GM23338 (cell line): ENCODE measurements around the gene XRRA1. TPM values are rescaled to one million over a fixed set of nuclear protein-coding genes. Genes with fewer than 3 reads are reported as not detected.

Experiments used
- ATAC-seq: fragments of 200-7000 bp; cut with Tn5 transposase; 3 replicates; pipeline ENCODE4 v1.9.1; 2020
- DNase-seq: peaks from one replicate; pipeline ENCODE4 v3.0.0-alpha.2; 2015; ENCODE audit warnings: low spot score
- H2AFZ ChIP-seq: fragments of 200-600 bp; sonication (generic); 2 replicates; pipeline ENCODE4 v1.8.0; 2016; ENCODE audit warnings: antibody characterized with exemption, mild to moderate bottlenecking, moderate library complexity
- H3F3A ChIP-seq: fragments of 200-600 bp; sonication (generic); replicated peaks from 2 replicates; pipeline ENCODE4 v1.8.0; 2017; ENCODE audit warnings: antibody characterized with exemption, mixed run types, low read depth
- H3K27ac ChIP-seq: fragments of 200-600 bp; sonication (generic); 2 replicates; pipeline ENCODE4 v1.6.1; 2016; ENCODE audit warnings: low read depth
- H3K27me3 ChIP-seq: fragments of 200-600 bp; sonication (generic); 2 replicates; pipeline ENCODE4 v1.8.0; 2016; ENCODE audit warnings: mild to moderate bottlenecking, mixed run types, moderate library complexity; ENCODE audit not compliant: insufficient read depth
- H3K36me3 ChIP-seq: fragments of 200-600 bp; sonication (generic); 2 replicates; pipeline ENCODE4 v1.8.0; 2016; ENCODE audit warnings: mild to moderate bottlenecking; ENCODE audit not compliant: insufficient read depth
- H3K4me1 ChIP-seq: fragments of 200-600 bp; sonication (generic); 2 replicates; pipeline ENCODE4 v1.8.0; 2016; ENCODE audit warnings: mild to moderate bottlenecking, moderate library complexity; ENCODE audit not compliant: insufficient read depth
- H3K4me2 ChIP-seq: fragments of 200-600 bp; sonication (generic); 2 replicates; pipeline ENCODE4 v1.7.1; 2017; ENCODE audit warnings: mixed run types
- H3K4me3 ChIP-seq: fragments of 200-600 bp; sonication (generic); 2 replicates; pipeline ENCODE4 v1.6.1; 2016; ENCODE audit warnings: mixed run types
- H3K79me2 ChIP-seq: fragments of 200-600 bp; sonication (generic); replicated peaks from 2 replicates; pipeline ENCODE4 v1.8.0; 2017; ENCODE audit warnings: mild to moderate bottlenecking; ENCODE audit not compliant: insufficient read depth
- H3K9me2 ChIP-seq: fragments of 200-600 bp; sonication (generic); 2 replicates; pipeline ENCODE4 v1.8.0; 2017; ENCODE audit not compliant: insufficient read depth
- H4K20me1 ChIP-seq: fragments of 200-600 bp; sonication (generic); replicated peaks from 2 replicates; pipeline ENCODE4 v1.8.0; 2017; ENCODE audit warnings: mild to moderate bottlenecking; ENCODE audit not compliant: insufficient read depth
- H3K27ac Mint-ChIP-seq: 2 replicates; pipeline ENCODE4 v1.8.0; 2020; ENCODE audit warnings: inconsistent platforms, mild to moderate bottlenecking, moderate library complexity, mixed read lengths
- H3K27me3 Mint-ChIP-seq: 3 replicates; pipeline ENCODE4 v1.8.0; 2022; ENCODE audit warnings: low read depth, mild to moderate bottlenecking, moderate library complexity, mixed read lengths, inconsistent platforms; ENCODE audit not compliant: insufficient read depth, poor library complexity
- H3K36me3 Mint-ChIP-seq: 3 replicates; pipeline ENCODE4 v1.8.0; 2021; ENCODE audit warnings: low read depth, mild to moderate bottlenecking, inconsistent platforms, moderate library complexity, mixed read lengths
- H3K4me1 Mint-ChIP-seq: 3 replicates; pipeline ENCODE4 v1.8.0; 2020; ENCODE audit warnings: mild to moderate bottlenecking, inconsistent platforms, mixed read lengths
- H3K4me3 Mint-ChIP-seq: 3 replicates; pipeline ENCODE4 v1.8.0; 2021; ENCODE audit warnings: moderate library complexity, mild to moderate bottlenecking, inconsistent platforms, mixed read lengths
- H3K9me3 Mint-ChIP-seq: 3 replicates; pipeline ENCODE4 v1.8.0; 2020; ENCODE audit warnings: moderate library complexity, mild to moderate bottlenecking, inconsistent platforms, mixed read lengths
- EZH2 ChIP-seq: fragments of 200-600 bp; sonication (generic); IDR thresholded peaks from one replicate; pipeline ENCODE4 v1.8.0; 2017; ENCODE audit warnings: antibody characterized with exemption, mild to moderate bottlenecking, low read depth; ENCODE audit not compliant: unreplicated experiment
- EZH2phosphoT487 ChIP-seq: fragments of 200-600 bp; sonication (generic); IDR thresholded peaks from one replicate; pipeline ENCODE4 v1.8.1; 2018; ENCODE audit warnings: antibody characterized with exemption; ENCODE audit not compliant: unreplicated experiment
- STAT1 ChIP-seq: IDR thresholded peaks from one replicate; pipeline ENCODE4 v1.6.1; 2016; ENCODE audit warnings: antibody characterized with exemption; ENCODE audit not compliant: unreplicated experiment
- ZNF114 ChIP-seq: fragments of 250-450 bp; sonication (Bioruptor Pico); IDR thresholded peaks from 2 replicates; pipeline ENCODE4 v1.5.0; 2020; ENCODE audit warnings: mild to moderate bottlenecking, moderate library complexity
- ZNF331 ChIP-seq: fragments of 250-450 bp; sonication (Bioruptor Pico); IDR thresholded peaks from 2 replicates; pipeline ENCODE4 v1.5.0; 2020; ENCODE audit warnings: low read depth, mild to moderate bottlenecking, moderate library complexity
- polyA plus RNA-seq: library from polyadenylated mRNA; unstranded; fragments of >200 nt; fragmentation: Nextera tagmentation; extraction: Ambion mirVana; gene quantifications from 2 replicates; pipeline ENCODE4 v1.2.1, GENCODE V29; 2016
- total RNA-seq: library from RNA; depleted of rRNA; stranded (reverse); fragments of >200 nt; shearing (Covaris generic); gene quantifications from 2 replicates; pipeline ENCODE4 v1.2.3, GENCODE V29; 2014
- TF ChIP-seq, protein P1 (sequence below), 2 experiments: fragments of 200-600 bp in 1 of 2; sonication (generic) in 1 of 2; conservative IDR thresholded peaks; 2 replicates each; pipeline versions ENCODE4 v1.5.1 to v1.6.1; 2016 to 2017; ENCODE audit warnings: antibody characterized with exemption in 2 of 2, low read depth in 2 of 2, mild to moderate bottlenecking in 2 of 2, moderate library complexity in 1 of 2
- TF ChIP-seq, protein P2 (sequence below): IDR thresholded peaks from one replicate; pipeline ENCODE4 v1.6.1; 2018; ENCODE audit warnings: antibody characterized with exemption; ENCODE audit not compliant: unreplicated experiment
- TF ChIP-seq, protein P3 (sequence below): fragments of 250-450 bp; sonication (Bioruptor Pico); IDR thresholded peaks from 2 replicates; pipeline ENCODE4 v1.5.0; 2020; ENCODE audit warnings: mild to moderate bottlenecking, moderate library complexity

The XRRA1 gene
- total and polyA plus RNA-seq, 2 experiments from 2014 or later = 4.9 to 5.4 TPM

DNA sequence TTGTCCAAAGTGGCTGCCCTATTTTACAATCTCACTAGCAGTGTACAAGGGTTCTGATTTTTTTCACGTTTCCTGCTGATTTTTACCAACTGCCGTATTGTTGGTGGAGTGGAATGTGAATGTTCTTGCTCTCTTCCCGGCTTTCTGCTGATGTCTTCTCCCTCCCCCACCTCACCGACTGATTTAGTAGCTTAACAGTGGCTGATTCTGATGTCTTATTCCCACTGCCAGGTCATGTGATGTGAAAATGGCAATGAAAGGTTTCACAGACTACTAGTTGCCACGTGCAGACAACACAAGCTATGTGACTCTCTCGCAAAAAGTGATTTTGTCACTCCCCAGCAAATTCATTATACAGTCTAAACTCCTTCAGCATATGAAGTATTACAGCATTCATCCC, 22.5 kb upstream of the XRRA1 start:
- Mint-ChIP-seq H3K4me1 (no peaks in the 10 kb centered on the region), H3K27me3 (peaks cover 2% of the 10 kb centered on the region), H3K4me3 (no peak overlapping the region), H3K27ac (no peak overlapping the region), H3K36me3 (peaks cover 43% of the 10 kb centered on the region), H3K9me3 (no peaks in the 10 kb centered on the region; the same call in 1 of the 3 replicates)
- Histone ChIP-seq H3K27me3 (no peaks in the 10 kb centered on the region), H3K36me3 (peaks cover 31% of the 10 kb centered on the region), H3K9me2 (no peaks in the 10 kb centered on the region), H3K79me2 (peaks cover 3% of the 10 kb centered on the region; the same call in 1 of the 2 replicates), H3K4me2 (no peak overlapping the region), H4K20me1 (peaks cover 23% of the 10 kb centered on the region), H2AFZ (no peak overlapping the region), H3K4me3 (no peak overlapping the region), H3K4me1 (no peaks in the 10 kb centered on the region), H3K27ac (no peak overlapping the region), H3F3A (no peaks in the 10 kb centered on the region)
- ATAC-seq = no peak
- TF ChIP-seq ZNF114 (CRISPR knock-in tag) = no peak
- no peak for TF ChIP-seq EZH2
- TF ChIP-seq STAT1 = no peak
- no peak for DNase-seq

DNA sequence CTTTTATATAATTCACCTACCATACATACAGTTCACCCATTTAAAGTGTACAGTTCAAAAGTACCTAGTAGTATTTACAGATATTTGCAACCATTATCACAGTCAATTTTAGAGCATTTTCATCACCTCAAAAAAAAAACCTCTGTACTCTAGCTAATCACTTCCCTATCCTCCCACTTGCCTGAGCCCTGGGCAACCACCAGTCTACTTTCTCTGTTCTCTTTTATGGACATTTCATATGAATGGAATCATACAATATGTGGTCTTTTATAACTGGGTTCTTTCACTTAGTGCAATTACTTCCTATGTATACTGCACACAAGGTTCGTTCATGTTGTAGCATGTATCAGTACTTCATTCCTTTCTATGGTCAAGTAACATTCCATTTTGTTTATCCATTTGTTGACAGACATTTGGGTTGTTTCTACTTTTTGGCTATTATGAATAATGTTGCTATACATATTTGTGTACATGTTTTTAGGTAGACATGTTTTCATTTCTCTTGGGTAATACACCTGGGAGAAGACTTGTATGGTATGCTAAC, 22.0 kb upstream of the XRRA1 start:
- H2AFZ ChIP-seq = no peak overlapping the region
- peaks cover 23% of the 10 kb centered on the region for H4K20me1 ChIP-seq
- H3K4me1 Mint-ChIP-seq = no peaks in the 10 kb centered on the region
- H3K36me3 ChIP-seq = peaks cover 27% of the 10 kb centered on the region
- H3K27me3 ChIP-seq = no peaks in the 10 kb centered on the region
- H3K9me3 Mint-ChIP-seq = no peaks in the 10 kb centered on the region; the same call in 1 of the 3 replicates
- peaks cover 2% of the 10 kb centered on the region for H3K27me3 Mint-ChIP-seq
- H3K4me1 ChIP-seq = no peaks in the 10 kb centered on the region
- no peak overlapping the region for H3K4me3 Mint-ChIP-seq
- H3K27ac Mint-ChIP-seq = no peak overlapping the region
- DNase-seq (no peak), ATAC-seq (no peak)
- H3K4me2 ChIP-seq = no peak overlapping the region
- no peaks in the 10 kb centered on the region for H3F3A ChIP-seq
- peaks cover 43% of the 10 kb centered on the region for H3K36me3 Mint-ChIP-seq
- H3K9me2 ChIP-seq = no peaks in the 10 kb centered on the region
- peaks cover 4% of the 10 kb centered on the region; the same call in 1 of the 2 replicates for H3K79me2 ChIP-seq
- H3K27ac ChIP-seq = no peak overlapping the region
- no peak overlapping the region for H3K4me3 ChIP-seq
- TF ChIP-seq ZNF331 = no peak
- TF ChIP-seq, protein P1, sequence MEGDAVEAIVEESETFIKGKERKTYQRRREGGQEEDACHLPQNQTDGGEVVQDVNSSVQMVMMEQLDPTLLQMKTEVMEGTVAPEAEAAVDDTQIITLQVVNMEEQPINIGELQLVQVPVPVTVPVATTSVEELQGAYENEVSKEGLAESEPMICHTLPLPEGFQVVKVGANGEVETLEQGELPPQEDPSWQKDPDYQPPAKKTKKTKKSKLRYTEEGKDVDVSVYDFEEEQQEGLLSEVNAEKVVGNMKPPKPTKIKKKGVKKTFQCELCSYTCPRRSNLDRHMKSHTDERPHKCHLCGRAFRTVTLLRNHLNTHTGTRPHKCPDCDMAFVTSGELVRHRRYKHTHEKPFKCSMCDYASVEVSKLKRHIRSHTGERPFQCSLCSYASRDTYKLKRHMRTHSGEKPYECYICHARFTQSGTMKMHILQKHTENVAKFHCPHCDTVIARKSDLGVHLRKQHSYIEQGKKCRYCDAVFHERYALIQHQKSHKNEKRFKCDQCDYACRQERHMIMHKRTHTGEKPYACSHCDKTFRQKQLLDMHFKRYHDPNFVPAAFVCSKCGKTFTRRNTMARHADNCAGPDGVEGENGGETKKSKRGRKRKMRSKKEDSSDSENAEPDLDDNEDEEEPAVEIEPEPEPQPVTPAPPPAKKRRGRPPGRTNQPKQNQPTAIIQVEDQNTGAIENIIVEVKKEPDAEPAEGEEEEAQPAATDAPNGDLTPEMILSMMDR (conservative IDR thresholded peaks at IDR 0.05; ENCODE audit: low read depth in 2 of 2) = no peak
- TF ChIP-seq STAT1 = no peak
- TF ChIP-seq, protein P2, sequence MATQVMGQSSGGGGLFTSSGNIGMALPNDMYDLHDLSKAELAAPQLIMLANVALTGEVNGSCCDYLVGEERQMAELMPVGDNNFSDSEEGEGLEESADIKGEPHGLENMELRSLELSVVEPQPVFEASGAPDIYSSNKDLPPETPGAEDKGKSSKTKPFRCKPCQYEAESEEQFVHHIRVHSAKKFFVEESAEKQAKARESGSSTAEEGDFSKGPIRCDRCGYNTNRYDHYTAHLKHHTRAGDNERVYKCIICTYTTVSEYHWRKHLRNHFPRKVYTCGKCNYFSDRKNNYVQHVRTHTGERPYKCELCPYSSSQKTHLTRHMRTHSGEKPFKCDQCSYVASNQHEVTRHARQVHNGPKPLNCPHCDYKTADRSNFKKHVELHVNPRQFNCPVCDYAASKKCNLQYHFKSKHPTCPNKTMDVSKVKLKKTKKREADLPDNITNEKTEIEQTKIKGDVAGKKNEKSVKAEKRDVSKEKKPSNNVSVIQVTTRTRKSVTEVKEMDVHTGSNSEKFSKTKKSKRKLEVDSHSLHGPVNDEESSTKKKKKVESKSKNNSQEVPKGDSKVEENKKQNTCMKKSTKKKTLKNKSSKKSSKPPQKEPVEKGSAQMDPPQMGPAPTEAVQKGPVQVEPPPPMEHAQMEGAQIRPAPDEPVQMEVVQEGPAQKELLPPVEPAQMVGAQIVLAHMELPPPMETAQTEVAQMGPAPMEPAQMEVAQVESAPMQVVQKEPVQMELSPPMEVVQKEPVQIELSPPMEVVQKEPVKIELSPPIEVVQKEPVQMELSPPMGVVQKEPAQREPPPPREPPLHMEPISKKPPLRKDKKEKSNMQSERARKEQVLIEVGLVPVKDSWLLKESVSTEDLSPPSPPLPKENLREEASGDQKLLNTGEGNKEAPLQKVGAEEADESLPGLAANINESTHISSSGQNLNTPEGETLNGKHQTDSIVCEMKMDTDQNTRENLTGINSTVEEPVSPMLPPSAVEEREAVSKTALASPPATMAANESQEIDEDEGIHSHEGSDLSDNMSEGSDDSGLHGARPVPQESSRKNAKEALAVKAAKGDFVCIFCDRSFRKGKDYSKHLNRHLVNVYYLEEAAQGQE = no peak
- no peak for TF ChIP-seq EZH2phosphoT487
- TF ChIP-seq, protein P3, sequence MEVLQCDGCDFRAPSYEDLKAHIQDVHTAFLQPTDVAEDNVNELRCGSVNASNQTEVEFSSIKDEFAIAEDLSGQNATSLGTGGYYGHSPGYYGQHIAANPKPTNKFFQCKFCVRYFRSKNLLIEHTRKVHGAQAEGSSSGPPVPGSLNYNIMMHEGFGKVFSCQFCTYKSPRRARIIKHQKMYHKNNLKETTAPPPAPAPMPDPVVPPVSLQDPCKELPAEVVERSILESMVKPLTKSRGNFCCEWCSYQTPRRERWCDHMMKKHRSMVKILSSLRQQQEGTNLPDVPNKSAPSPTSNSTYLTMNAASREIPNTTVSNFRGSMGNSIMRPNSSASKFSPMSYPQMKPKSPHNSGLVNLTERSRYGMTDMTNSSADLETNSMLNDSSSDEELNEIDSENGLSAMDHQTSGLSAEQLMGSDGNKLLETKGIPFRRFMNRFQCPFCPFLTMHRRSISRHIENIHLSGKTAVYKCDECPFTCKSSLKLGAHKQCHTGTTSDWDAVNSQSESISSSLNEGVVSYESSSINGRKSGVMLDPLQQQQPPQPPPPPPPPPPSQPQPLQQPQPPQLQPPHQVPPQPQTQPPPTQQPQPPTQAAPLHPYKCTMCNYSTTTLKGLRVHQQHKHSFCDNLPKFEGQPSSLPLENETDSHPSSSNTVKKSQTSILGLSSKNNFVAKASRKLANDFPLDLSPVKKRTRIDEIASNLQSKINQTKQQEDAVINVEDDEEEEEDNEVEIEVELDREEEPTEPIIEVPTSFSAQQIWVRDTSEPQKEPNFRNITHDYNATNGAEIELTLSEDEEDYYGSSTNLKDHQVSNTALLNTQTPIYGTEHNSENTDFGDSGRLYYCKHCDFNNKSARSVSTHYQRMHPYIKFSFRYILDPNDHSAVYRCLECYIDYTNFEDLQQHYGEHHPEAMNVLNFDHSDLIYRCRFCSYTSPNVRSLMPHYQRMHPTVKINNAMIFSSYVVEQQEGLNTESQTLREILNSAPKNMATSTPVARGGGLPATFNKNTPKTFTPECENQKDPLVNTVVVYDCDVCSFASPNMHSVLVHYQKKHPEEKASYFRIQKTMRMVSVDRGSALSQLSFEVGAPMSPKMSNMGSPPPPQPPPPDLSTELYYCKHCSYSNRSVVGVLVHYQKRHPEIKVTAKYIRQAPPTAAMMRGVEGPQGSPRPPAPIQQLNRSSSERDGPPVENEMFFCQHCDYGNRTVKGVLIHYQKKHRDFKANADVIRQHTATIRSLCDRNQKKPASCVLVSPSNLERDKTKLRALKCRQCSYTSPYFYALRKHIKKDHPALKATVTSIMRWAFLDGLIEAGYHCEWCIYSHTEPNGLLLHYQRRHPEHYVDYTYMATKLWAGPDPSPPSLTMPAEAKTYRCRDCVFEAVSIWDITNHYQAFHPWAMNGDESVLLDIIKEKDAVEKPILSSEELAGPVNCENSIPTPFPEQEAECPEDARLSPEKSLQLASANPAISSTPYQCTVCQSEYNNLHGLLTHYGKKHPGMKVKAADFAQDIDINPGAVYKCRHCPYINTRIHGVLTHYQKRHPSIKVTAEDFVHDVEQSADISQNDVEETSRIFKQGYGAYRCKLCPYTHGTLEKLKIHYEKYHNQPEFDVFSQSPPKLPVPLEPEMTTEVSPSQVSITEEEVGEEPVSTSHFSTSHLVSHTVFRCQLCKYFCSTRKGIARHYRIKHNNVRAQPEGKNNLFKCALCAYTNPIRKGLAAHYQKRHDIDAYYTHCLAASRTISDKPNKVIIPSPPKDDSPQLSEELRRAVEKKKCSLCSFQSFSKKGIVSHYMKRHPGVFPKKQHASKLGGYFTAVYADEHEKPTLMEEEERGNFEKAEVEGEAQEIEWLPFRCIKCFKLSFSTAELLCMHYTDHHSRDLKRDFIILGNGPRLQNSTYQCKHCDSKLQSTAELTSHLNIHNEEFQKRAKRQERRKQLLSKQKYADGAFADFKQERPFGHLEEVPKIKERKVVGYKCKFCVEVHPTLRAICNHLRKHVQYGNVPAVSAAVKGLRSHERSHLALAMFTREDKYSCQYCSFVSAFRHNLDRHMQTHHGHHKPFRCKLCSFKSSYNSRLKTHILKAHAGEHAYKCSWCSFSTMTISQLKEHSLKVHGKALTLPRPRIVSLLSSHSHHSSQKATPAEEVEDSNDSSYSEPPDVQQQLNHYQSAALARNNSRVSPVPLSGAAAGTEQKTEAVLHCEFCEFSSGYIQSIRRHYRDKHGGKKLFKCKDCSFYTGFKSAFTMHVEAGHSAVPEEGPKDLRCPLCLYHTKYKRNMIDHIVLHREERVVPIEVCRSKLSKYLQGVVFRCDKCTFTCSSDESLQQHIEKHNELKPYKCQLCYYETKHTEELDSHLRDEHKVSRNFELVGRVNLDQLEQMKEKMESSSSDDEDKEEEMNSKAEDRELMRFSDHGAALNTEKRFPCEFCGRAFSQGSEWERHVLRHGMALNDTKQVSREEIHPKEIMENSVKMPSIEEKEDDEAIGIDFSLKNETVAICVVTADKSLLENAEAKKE (CRISPR knock-in tag) = no peak
